GM23338 (cell line): ENCODE data around the gene SMTNL1. TPM values are rescaled to one million over a fixed set of nuclear protein-coding genes. Genes with fewer than 3 reads are reported as not detected.

ENCODE experiments used
- ATAC-seq: fragments of 200-7000 bp; cut with Tn5 transposase; 3 replicates; pipeline ENCODE4 v1.9.1; 2020
- DNase-seq: peaks from one replicate; pipeline ENCODE4 v3.0.0-alpha.2; 2015; ENCODE audit warnings: low spot score
- H2AFZ ChIP-seq: fragments of 200-600 bp; sonication (generic); 2 replicates; pipeline ENCODE4 v1.8.0; 2016; ENCODE audit warnings: antibody characterized with exemption, mild to moderate bottlenecking, moderate library complexity
- H3F3A ChIP-seq: fragments of 200-600 bp; sonication (generic); replicated peaks from 2 replicates; pipeline ENCODE4 v1.8.0; 2017; ENCODE audit warnings: antibody characterized with exemption, mixed run types, low read depth
- H3K27ac ChIP-seq: fragments of 200-600 bp; sonication (generic); 2 replicates; pipeline ENCODE4 v1.6.1; 2016; ENCODE audit warnings: low read depth
- H3K27me3 ChIP-seq: fragments of 200-600 bp; sonication (generic); 2 replicates; pipeline ENCODE4 v1.8.0; 2016; ENCODE audit warnings: mild to moderate bottlenecking, mixed run types, moderate library complexity; ENCODE audit not compliant: insufficient read depth
- H3K36me3 ChIP-seq: fragments of 200-600 bp; sonication (generic); 2 replicates; pipeline ENCODE4 v1.8.0; 2016; ENCODE audit warnings: mild to moderate bottlenecking; ENCODE audit not compliant: insufficient read depth
- H3K4me1 ChIP-seq: fragments of 200-600 bp; sonication (generic); 2 replicates; pipeline ENCODE4 v1.8.0; 2016; ENCODE audit warnings: mild to moderate bottlenecking, moderate library complexity; ENCODE audit not compliant: insufficient read depth
- H3K4me2 ChIP-seq: fragments of 200-600 bp; sonication (generic); 2 replicates; pipeline ENCODE4 v1.7.1; 2017; ENCODE audit warnings: mixed run types
- H3K4me3 ChIP-seq: fragments of 200-600 bp; sonication (generic); 2 replicates; pipeline ENCODE4 v1.6.1; 2016; ENCODE audit warnings: mixed run types
- H3K79me2 ChIP-seq: fragments of 200-600 bp; sonication (generic); replicated peaks from 2 replicates; pipeline ENCODE4 v1.8.0; 2017; ENCODE audit warnings: mild to moderate bottlenecking; ENCODE audit not compliant: insufficient read depth
- H3K9me2 ChIP-seq: fragments of 200-600 bp; sonication (generic); 2 replicates; pipeline ENCODE4 v1.8.0; 2017; ENCODE audit not compliant: insufficient read depth
- H4K20me1 ChIP-seq: fragments of 200-600 bp; sonication (generic); replicated peaks from 2 replicates; pipeline ENCODE4 v1.8.0; 2017; ENCODE audit warnings: mild to moderate bottlenecking; ENCODE audit not compliant: insufficient read depth
- H3K27ac Mint-ChIP-seq: 2 replicates; pipeline ENCODE4 v1.8.0; 2020; ENCODE audit warnings: inconsistent platforms, mild to moderate bottlenecking, moderate library complexity, mixed read lengths
- H3K27me3 Mint-ChIP-seq: 3 replicates; pipeline ENCODE4 v1.8.0; 2022; ENCODE audit warnings: low read depth, mild to moderate bottlenecking, moderate library complexity, mixed read lengths, inconsistent platforms; ENCODE audit not compliant: insufficient read depth, poor library complexity
- H3K36me3 Mint-ChIP-seq: 3 replicates; pipeline ENCODE4 v1.8.0; 2021; ENCODE audit warnings: low read depth, mild to moderate bottlenecking, inconsistent platforms, moderate library complexity, mixed read lengths
- H3K4me1 Mint-ChIP-seq: 3 replicates; pipeline ENCODE4 v1.8.0; 2020; ENCODE audit warnings: mild to moderate bottlenecking, inconsistent platforms, mixed read lengths
- H3K4me3 Mint-ChIP-seq: 3 replicates; pipeline ENCODE4 v1.8.0; 2021; ENCODE audit warnings: moderate library complexity, mild to moderate bottlenecking, inconsistent platforms, mixed read lengths
- H3K9me3 Mint-ChIP-seq: 3 replicates; pipeline ENCODE4 v1.8.0; 2020; ENCODE audit warnings: moderate library complexity, mild to moderate bottlenecking, inconsistent platforms, mixed read lengths
- CTCF ChIP-seq, 2 experiments: fragments of 200-600 bp in 1 of 2; sonication (generic) in 1 of 2; conservative IDR thresholded peaks; 2 replicates each; pipeline versions ENCODE4 v1.5.1 to v1.6.1; 2016 to 2017; ENCODE audit warnings: antibody characterized with exemption in 2 of 2, low read depth in 2 of 2, mild to moderate bottlenecking in 2 of 2, moderate library complexity in 1 of 2
- EZH2 ChIP-seq: fragments of 200-600 bp; sonication (generic); IDR thresholded peaks from one replicate; pipeline ENCODE4 v1.8.0; 2017; ENCODE audit warnings: antibody characterized with exemption, mild to moderate bottlenecking, low read depth; ENCODE audit not compliant: unreplicated experiment
- POLR2AphosphoS5 ChIP-seq: IDR thresholded peaks from 2 replicates; pipeline ENCODE4 v1.6.1; 2016; ENCODE audit warnings: antibody characterized with exemption, low read depth
- ZNF331 ChIP-seq: fragments of 250-450 bp; sonication (Bioruptor Pico); IDR thresholded peaks from 2 replicates; pipeline ENCODE4 v1.5.0; 2020; ENCODE audit warnings: low read depth, mild to moderate bottlenecking, moderate library complexity
- ZNF462 ChIP-seq: fragments of 250-450 bp; sonication (Bioruptor Pico); IDR thresholded peaks from 2 replicates; pipeline ENCODE4 v1.5.0; 2020; ENCODE audit warnings: mild to moderate bottlenecking, moderate library complexity
- polyA plus RNA-seq: library from polyadenylated mRNA; unstranded; fragments of >200 nt; fragmentation: Nextera tagmentation; extraction: Ambion mirVana; gene quantifications from 2 replicates; pipeline ENCODE4 v1.2.1, GENCODE V29; 2016
- total RNA-seq: library from RNA; depleted of rRNA; stranded (reverse); fragments of >200 nt; shearing (Covaris generic); gene quantifications from 2 replicates; pipeline ENCODE4 v1.2.3, GENCODE V29; 2014

Gene SMTNL1
- total and polyA plus RNA-seq, 2 experiments from 2014 or later, result 0.31 to 0.70 TPM

GRCh38 chr11:57491371-57492061, 45.9 kb upstream of the SMTNL1 start:
- peak overlapping the region; percentile 90 for H3K27ac Mint-ChIP-seq
- Histone ChIP-seq H3K79me2 (no peaks in the 10 kb centered on the region), H3K27me3 (no peaks in the 10 kb centered on the region), H4K20me1 (no peaks in the 10 kb centered on the region), H3K36me3 (peaks cover 10% of the 10 kb centered on the region; the same call in 1 of the 2 replicates), H2AFZ (no peak overlapping the region), H3F3A (peaks cover 11% of the 10 kb centered on the region; the same call in 1 of the 2 replicates), H3K4me3 (no peak overlapping the region), H3K27ac (0 out of 2 replicates have a peak overlapping the region, but pooled peaks have one; percentile 55), H3K4me2 (no peak overlapping the region), H3K9me2 (no peaks in the 10 kb centered on the region), H3K4me1 (no peaks in the 10 kb centered on the region; the same call in 1 of the 2 replicates)
- ATAC-seq (peak; percentile 76), DNase-seq (peak; percentile 85)
- peaks cover 33% of the 10 kb centered on the region for H3K4me1 Mint-ChIP-seq
- peaks cover 74% of the 10 kb centered on the region for H3K36me3 Mint-ChIP-seq
- H3K4me3 Mint-ChIP-seq, result no peak overlapping the region
- H3K9me3 Mint-ChIP-seq, result no peaks in the 10 kb centered on the region
- TF ChIP-seq EZH2, result no peak
- peak; percentile 90 to 94 for TF ChIP-seq CTCF (conservative IDR thresholded peaks at IDR 0.05; ENCODE audit: low read depth in 2 of 2)
- TF ChIP-seq ZNF331 (CRISPR knock-in tag), result no peak
- H3K27me3 Mint-ChIP-seq, result peaks cover 7% of the 10 kb centered on the region

GRCh38 chr11:57493507-57494503, 43.6 kb upstream of the SMTNL1 start:
- Histone ChIP-seq H3F3A (peaks cover 11% of the 10 kb centered on the region; the same call in 1 of the 2 replicates), H3K4me1 (no peaks in the 10 kb centered on the region; the same call in 1 of the 2 replicates), H4K20me1 (no peaks in the 10 kb centered on the region; the same call in 1 of the 2 replicates), H2AFZ (no peak overlapping the region), H3K27me3 (no peaks in the 10 kb centered on the region), H3K79me2 (no peaks in the 10 kb centered on the region; the same call in 1 of the 2 replicates), H3K9me2 (no peaks in the 10 kb centered on the region), H3K4me2 (no peak overlapping the region), H3K36me3 (peaks cover 10% of the 10 kb centered on the region; the same call in 1 of the 2 replicates), H3K27ac (peak overlapping the region; percentile 94), H3K4me3 (no peak overlapping the region)
- TF ChIP-seq POLR2AphosphoS5 (no peak), CTCF (conservative IDR thresholded peaks at IDR 0.05; ENCODE audit: low read depth in 2 of 2) (peak; percentile 87 to 92), ZNF462 (CRISPR knock-in tag) (peak; percentile 69; the same call in 1 of the 2 replicates)
- Mint-ChIP-seq H3K27ac (peak overlapping the region; percentile 100), H3K36me3 (peaks cover 81% of the 10 kb centered on the region), H3K27me3 (peaks cover 9% of the 10 kb centered on the region), H3K4me3 (no peak overlapping the region), H3K4me1 (peaks cover 48% of the 10 kb centered on the region), H3K9me3 (no peaks in the 10 kb centered on the region)
- DNase-seq, result peak; percentile 97
- peak; percentile 83 for ATAC-seq
